SU-DHL-6 (cell line): ENCODE measurements around the gene SCAMP3.
A peak's percentile ranks its signal among the peaks of the same experiment; 100 is the strongest.

Experiments
- H2AFZ ChIP-seq: fragments of 200-600 bp; sonication (generic); 2 replicates; pipeline ENCODE4 v1.6.1; 2014; ENCODE audit warnings: low read depth, mild to moderate bottlenecking, moderate library complexity, mixed read lengths, antibody characterized with exemption, low read length; ENCODE audit not compliant: severe bottlenecking
- H3F3A ChIP-seq: fragments of 200-600 bp; shearing (Covaris generic); 2 replicates; pipeline ENCODE4 v1.6.0; 2016; ENCODE audit warnings: antibody characterized with exemption, mild to moderate bottlenecking; ENCODE audit not compliant: insufficient read depth
- H3K27ac ChIP-seq: fragments of 200-600 bp; sonication (generic); 2 replicates; pipeline ENCODE4 v1.5.1; 2016; ENCODE audit warnings: low read depth, mild to moderate bottlenecking, low read length, moderate library complexity, mixed read lengths
- H3K27me3 ChIP-seq: fragments of 200-600 bp; sonication (generic), shearing (Covaris generic); 2 replicates; pipeline ENCODE4 v1.6.0; 2014; ENCODE audit warnings: mild to moderate bottlenecking, low read length
- H3K36me3 ChIP-seq: fragments of 200-600 bp; sonication (generic); 2 replicates; pipeline ENCODE4 v1.6.1; 2014; ENCODE audit warnings: mild to moderate bottlenecking, low read length, mixed read lengths
- H3K4me2 ChIP-seq: fragments of 300-600, 200-600 bp; shearing (Covaris generic), sonication (generic); 2 replicates; pipeline ENCODE4 v1.6.0; 2014; ENCODE audit warnings: low read length, low read depth, mild to moderate bottlenecking; ENCODE audit not compliant: poor library complexity, severe bottlenecking
- H3K4me3 ChIP-seq: fragments of 200-600 bp; sonication (generic); 2 replicates; pipeline ENCODE4 v1.5.1; 2014; ENCODE audit warnings: antibody characterized with exemption, low read length, mild to moderate bottlenecking, mixed read lengths; ENCODE audit not compliant: insufficient read depth, poor library complexity, severe bottlenecking
- H3K79me2 ChIP-seq: fragments of 200-600 bp; sonication (generic); 2 replicates; pipeline ENCODE4 v1.6.1; 2014; ENCODE audit warnings: mild to moderate bottlenecking, low read length, moderate library complexity; ENCODE audit not compliant: insufficient read depth
- H3K9ac ChIP-seq: fragments of 200-600 bp; sonication (generic); 2 replicates; pipeline ENCODE4 v1.7.0; 2014; ENCODE audit warnings: mild to moderate bottlenecking, low read length
- H3K9me2 ChIP-seq: fragments of 200-600 bp; sonication (generic); replicated peaks from 2 replicates; pipeline ENCODE4 v1.6.1; 2014; ENCODE audit warnings: low read length; ENCODE audit not compliant: insufficient read depth
- H3K9me3 ChIP-seq: fragments of 200-600 bp; sonication (generic); 2 replicates; pipeline ENCODE4 v1.6.1; 2014; ENCODE audit warnings: low read length, mixed read lengths; ENCODE audit not compliant: insufficient read depth
- H4K20me1 ChIP-seq: fragments of 200-600 bp; sonication (generic); 2 replicates; pipeline ENCODE4 v1.6.1; 2014; ENCODE audit warnings: low read depth, mild to moderate bottlenecking, antibody characterized with exemption, low read length, moderate library complexity, mixed read lengths
- EZH2phosphoT487 ChIP-seq: fragments of 200-600 bp; sonication (generic), shearing (Covaris generic); conservative IDR thresholded peaks from 2 replicates; pipeline ENCODE4 v1.6.1; 2018; ENCODE audit warnings: mild to moderate bottlenecking, antibody characterized with exemption, low read length, moderate library complexity, mixed read lengths
- TF ChIP-seq, protein P1 (sequence below): fragments of 200-600 bp; sonication (generic); IDR thresholded peaks from one replicate; pipeline ENCODE4 v1.5.1; 2017; ENCODE audit warnings: antibody characterized with exemption, mild to moderate bottlenecking, low read length, moderate library complexity; ENCODE audit not compliant: insufficient read depth, poor library complexity, severe bottlenecking

Gene SCAMP3

DNA sequence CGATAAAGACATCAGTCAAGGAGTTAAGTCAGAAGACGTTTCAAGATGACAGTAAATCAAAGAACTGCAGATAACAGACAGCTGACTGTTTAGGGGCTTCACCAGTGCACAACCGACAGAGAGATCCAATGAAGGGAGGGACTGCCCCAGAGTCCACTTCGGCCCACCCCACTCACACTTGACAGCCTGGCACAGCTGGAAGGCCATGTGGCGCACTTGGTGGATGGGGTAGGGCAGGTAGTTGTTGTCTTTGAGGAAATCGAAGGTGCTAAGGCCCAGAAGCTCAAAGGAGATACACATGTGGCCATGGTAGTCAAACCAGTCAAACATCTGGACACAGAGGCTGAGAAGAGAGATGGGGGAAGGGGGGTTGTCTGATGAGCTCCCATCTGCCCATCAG is 4.4 kb upstream of the SCAMP3 start:
- no peak overlapping the region for H2AFZ ChIP-seq
- peaks cover 29% of the 10 kb centered on the region for H3K36me3 ChIP-seq
- H3F3A ChIP-seq = peaks cover 29% of the 10 kb centered on the region
- H3K27me3 ChIP-seq = no peaks in the 10 kb centered on the region
- no peak overlapping the region for H3K9ac ChIP-seq
- no peak overlapping the region for H3K27ac ChIP-seq
- TF ChIP-seq, protein P1, sequence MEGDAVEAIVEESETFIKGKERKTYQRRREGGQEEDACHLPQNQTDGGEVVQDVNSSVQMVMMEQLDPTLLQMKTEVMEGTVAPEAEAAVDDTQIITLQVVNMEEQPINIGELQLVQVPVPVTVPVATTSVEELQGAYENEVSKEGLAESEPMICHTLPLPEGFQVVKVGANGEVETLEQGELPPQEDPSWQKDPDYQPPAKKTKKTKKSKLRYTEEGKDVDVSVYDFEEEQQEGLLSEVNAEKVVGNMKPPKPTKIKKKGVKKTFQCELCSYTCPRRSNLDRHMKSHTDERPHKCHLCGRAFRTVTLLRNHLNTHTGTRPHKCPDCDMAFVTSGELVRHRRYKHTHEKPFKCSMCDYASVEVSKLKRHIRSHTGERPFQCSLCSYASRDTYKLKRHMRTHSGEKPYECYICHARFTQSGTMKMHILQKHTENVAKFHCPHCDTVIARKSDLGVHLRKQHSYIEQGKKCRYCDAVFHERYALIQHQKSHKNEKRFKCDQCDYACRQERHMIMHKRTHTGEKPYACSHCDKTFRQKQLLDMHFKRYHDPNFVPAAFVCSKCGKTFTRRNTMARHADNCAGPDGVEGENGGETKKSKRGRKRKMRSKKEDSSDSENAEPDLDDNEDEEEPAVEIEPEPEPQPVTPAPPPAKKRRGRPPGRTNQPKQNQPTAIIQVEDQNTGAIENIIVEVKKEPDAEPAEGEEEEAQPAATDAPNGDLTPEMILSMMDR = no peak
- no peak for TF ChIP-seq EZH2phosphoT487
- no peaks in the 10 kb centered on the region for H4K20me1 ChIP-seq
- no peaks in the 10 kb centered on the region for H3K9me3 ChIP-seq
- no peaks in the 10 kb centered on the region for H3K9me2 ChIP-seq
- H3K4me2 ChIP-seq = no peak overlapping the region
- no peak overlapping the region for H3K4me3 ChIP-seq
- peaks cover 7% of the 10 kb centered on the region for H3K79me2 ChIP-seq

DNA sequence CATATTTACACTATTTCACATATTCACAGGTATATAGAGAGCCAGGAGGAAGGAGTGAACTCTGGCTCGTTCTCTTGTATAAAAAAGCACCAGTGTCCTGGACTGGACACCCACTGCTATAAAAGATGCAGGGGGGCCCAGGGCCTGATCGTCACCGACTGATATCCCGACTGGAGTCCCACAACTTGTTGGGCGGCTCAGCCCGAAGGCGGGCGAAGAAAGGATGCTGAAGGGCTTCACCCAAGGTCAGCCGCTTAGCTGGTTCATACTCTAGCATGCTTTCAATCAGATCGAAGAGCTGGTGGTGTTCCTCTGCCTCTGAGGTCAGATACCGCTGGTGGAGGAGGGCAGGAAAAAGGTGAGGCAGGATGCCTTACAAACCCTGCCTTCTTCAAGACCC is 907 bp upstream of the SCAMP3 start:
- H3K9ac ChIP-seq = peak overlapping the region; percentile 85; the same call in 1 of the 2 replicates
- no peak overlapping the region for H3K4me3 ChIP-seq
- no peak overlapping the region for H3K4me2 ChIP-seq
- no peaks in the 10 kb centered on the region for H4K20me1 ChIP-seq
- no peak for TF ChIP-seq EZH2phosphoT487
- TF ChIP-seq, protein P1 = no peak
- H3K9me2 ChIP-seq = no peaks in the 10 kb centered on the region
- no peaks in the 10 kb centered on the region for H3K9me3 ChIP-seq
- peaks cover 19% of the 10 kb centered on the region for H3K79me2 ChIP-seq
- no peak overlapping the region for H3K27ac ChIP-seq
- no peak overlapping the region for H2AFZ ChIP-seq
- peaks cover 16% of the 10 kb centered on the region for H3K36me3 ChIP-seq
- H3F3A ChIP-seq = peaks cover 29% of the 10 kb centered on the region
- H3K27me3 ChIP-seq = no peaks in the 10 kb centered on the region

GRCh38 chr1:155261493-155261851 is 688 bp downstream of the SCAMP3 start:
- peaks cover 19% of the 10 kb centered on the region for H3K79me2 ChIP-seq
- H3K4me2 ChIP-seq = peak overlapping the region; percentile 76
- no peaks in the 10 kb centered on the region for H3K9me3 ChIP-seq
- H3K36me3 ChIP-seq = peaks cover 7% of the 10 kb centered on the region; the same call in 1 of the 2 replicates
- H3K9ac ChIP-seq = peak overlapping the region; percentile 85
- TF ChIP-seq, protein P1 = no peak
- no peak for TF ChIP-seq EZH2phosphoT487
- H3K4me3 ChIP-seq = peak overlapping the region; percentile 68
- peak overlapping the region; percentile 57 for H2AFZ ChIP-seq
- H3K9me2 ChIP-seq = no peaks in the 10 kb centered on the region
- no peaks in the 10 kb centered on the region for H4K20me1 ChIP-seq
- no peaks in the 10 kb centered on the region for H3K27me3 ChIP-seq
- peak overlapping the region; percentile 53; the same call in 1 of the 2 replicates for H3K27ac ChIP-seq
- peaks cover 29% of the 10 kb centered on the region for H3F3A ChIP-seq

DNA sequence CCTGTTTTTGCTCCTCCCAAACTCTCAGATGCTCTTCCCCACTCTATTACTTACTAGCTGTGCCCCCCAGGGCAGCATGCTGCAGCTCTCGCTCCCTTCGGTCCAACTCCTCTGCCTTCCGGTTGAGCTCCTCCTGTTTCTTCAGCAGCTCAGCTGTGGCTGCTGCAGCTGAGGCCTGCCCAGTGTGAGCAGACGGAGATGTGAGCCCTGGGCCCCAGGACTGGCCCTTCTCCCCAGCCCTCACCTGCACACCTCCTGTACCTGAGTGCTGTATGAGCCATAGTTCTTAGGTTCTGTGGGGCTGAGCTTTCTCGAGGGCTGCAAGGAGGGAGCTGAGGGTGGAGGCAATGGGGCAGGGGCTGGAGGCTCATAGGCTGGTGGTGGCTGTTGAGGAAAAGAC is 1.9 kb downstream of the SCAMP3 start:
- H3K27ac ChIP-seq = no peak overlapping the region
- H3K36me3 ChIP-seq = no peaks in the 10 kb centered on the region
- no peak for TF ChIP-seq EZH2phosphoT487
- TF ChIP-seq, protein P1 = no peak
- H3K9me2 ChIP-seq = no peaks in the 10 kb centered on the region
- H3K9ac ChIP-seq = peak overlapping the region; percentile 85; the same call in 1 of the 2 replicates
- peaks cover 19% of the 10 kb centered on the region for H3K79me2 ChIP-seq
- H3K4me2 ChIP-seq = peak overlapping the region; percentile 76
- H3F3A ChIP-seq = peaks cover 24% of the 10 kb centered on the region
- H4K20me1 ChIP-seq = no peaks in the 10 kb centered on the region
- H3K4me3 ChIP-seq = no peak overlapping the region
- no peaks in the 10 kb centered on the region for H3K9me3 ChIP-seq
- H2AFZ ChIP-seq = no peak overlapping the region
- H3K27me3 ChIP-seq = no peaks in the 10 kb centered on the region
